SJCRH30 (cell line): ENCODE measurements around the gene BMP2K. TPM values are rescaled to one million over a fixed set of nuclear protein-coding genes. Genes with fewer than 3 reads are reported as not detected.
"Not testable (repeated sequence)": the region's sequence is repeated elsewhere in the genome, so short reads cannot be mapped to it uniquely, and the experiment has no call there.

Experiments
- DNase-seq, 2 experiments: peaks; one replicate each; pipeline ENCODE4 v3.0.0-alpha.2; 2015 to 2020
- H3K27ac ChIP-seq: fragments of 250-450 bp; sonication (Bioruptor Pico); 2 replicates; pipeline ENCODE4 v1.5.1; 2020; ENCODE audit warnings: mild to moderate bottlenecking, moderate library complexity
- H3K27me3 ChIP-seq: fragments of 250-450 bp; sonication (Bioruptor Pico); 2 replicates; pipeline ENCODE4 v1.5.1; 2020; ENCODE audit warnings: mild to moderate bottlenecking, moderate library complexity
- H3K36me3 ChIP-seq: fragments of 250-450 bp; sonication (Bioruptor Pico); 2 replicates; pipeline ENCODE4 v1.5.1; 2020; ENCODE audit warnings: mild to moderate bottlenecking, moderate library complexity
- H3K4me1 ChIP-seq: fragments of 250-450 bp; sonication (Bioruptor Pico); 2 replicates; pipeline ENCODE4 v1.5.1; 2020; ENCODE audit warnings: mild to moderate bottlenecking, moderate library complexity
- H3K4me3 ChIP-seq: fragments of 250-450 bp; sonication (Bioruptor Pico); 2 replicates; pipeline ENCODE4 v1.5.1; 2020; ENCODE audit warnings: mild to moderate bottlenecking, moderate library complexity
- H3K9me3 ChIP-seq: fragments of 250-450 bp; sonication (Bioruptor Pico); replicated peaks from 2 replicates; pipeline ENCODE4 v1.5.1; 2020; ENCODE audit warnings: mild to moderate bottlenecking, moderate library complexity
- total RNA-seq: library from RNA; depleted of rRNA; stranded (reverse); fragments of >200 nt; shearing (Covaris generic); gene quantifications from 2 replicates; pipeline ENCODE4 v1.2.3, GENCODE V29; 2014

The BMP2K gene
- total RNA-seq, 1 experiment from 2014 or later, result 56.1 TPM

DNA sequence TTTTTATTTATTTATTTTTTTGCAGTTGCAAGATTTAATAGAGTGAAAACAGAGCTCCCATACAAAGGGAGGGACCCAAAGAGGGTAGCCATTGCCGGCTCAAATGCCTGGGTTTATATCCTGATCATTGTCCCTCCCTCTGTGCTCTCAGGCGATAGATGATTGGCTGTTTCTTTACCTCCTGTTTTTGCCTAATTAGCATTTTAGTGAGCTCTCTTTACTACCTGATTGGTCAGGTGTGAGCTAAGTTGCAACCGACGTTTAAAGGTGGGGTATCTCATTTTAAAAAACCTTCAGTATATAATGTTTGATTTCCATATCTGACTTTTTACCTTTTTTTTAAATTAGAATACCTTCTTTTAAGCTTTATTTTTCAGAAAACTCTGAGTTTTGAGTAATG is 64.1 kb downstream of the BMP2K start:
- H3K36me3 ChIP-seq, result peaks cover 20% of the 10 kb centered on the region
- H3K4me1 ChIP-seq, H3K4me3 ChIP-seq, H3K27ac ChIP-seq, H3K27me3 ChIP-seq, H3K9me3 ChIP-seq, DNase-seq: not testable (repeated sequence)

DNA sequence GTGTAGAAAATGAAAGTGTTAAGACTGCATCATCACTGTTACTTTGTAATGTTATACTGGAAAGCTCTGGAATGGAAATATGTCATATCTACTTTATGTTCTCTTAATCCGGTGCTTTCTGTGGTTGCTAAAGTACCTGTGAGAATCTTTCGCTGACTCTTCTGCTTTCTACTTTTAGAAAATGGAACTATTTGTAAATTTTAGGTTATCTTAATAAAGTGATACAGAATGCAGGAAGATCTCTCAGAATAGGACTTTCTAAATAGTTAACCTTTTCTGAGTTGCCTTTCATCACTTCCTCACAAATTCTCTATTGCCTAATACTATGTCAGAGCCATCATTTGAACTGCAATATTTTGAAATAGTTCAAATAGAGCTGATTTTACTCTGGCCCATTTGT is 69.3 kb downstream of the BMP2K start:
- H3K27me3 ChIP-seq, result no peaks in the 10 kb centered on the region
- no peak overlapping the region for H3K4me3 ChIP-seq
- no peak overlapping the region for H3K27ac ChIP-seq
- H3K36me3 ChIP-seq, result peaks cover 29% of the 10 kb centered on the region
- H3K9me3 ChIP-seq, result no peaks in the 10 kb centered on the region
- no peaks in the 10 kb centered on the region for H3K4me1 ChIP-seq
- no peak for DNase-seq

DNA sequence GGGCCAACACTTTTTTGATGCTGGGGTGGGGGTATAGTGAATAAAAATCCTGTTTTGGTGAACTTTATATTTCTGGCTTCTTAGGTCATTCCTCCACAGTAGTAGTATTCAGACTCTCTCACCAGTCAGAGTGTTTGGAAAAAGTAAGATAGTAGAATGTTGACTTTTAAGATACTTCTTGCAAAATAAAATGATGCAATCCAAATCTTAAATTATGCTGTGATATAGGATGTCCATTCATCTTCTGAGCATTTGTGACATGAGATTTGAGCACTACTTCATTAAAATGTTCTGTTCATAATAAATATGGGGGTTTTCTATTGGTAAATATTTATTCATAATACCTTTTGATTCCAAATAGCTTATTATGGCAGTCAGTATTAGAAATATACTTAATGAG is 70.1 kb downstream of the BMP2K start:
- H3K4me1 ChIP-seq, result no peaks in the 10 kb centered on the region
- no peaks in the 10 kb centered on the region for H3K27me3 ChIP-seq
- peaks cover 31% of the 10 kb centered on the region for H3K36me3 ChIP-seq
- no peak overlapping the region for H3K4me3 ChIP-seq
- H3K9me3 ChIP-seq, result no peaks in the 10 kb centered on the region
- no peak overlapping the region for H3K27ac ChIP-seq
- DNase-seq, result no peak

DNA sequence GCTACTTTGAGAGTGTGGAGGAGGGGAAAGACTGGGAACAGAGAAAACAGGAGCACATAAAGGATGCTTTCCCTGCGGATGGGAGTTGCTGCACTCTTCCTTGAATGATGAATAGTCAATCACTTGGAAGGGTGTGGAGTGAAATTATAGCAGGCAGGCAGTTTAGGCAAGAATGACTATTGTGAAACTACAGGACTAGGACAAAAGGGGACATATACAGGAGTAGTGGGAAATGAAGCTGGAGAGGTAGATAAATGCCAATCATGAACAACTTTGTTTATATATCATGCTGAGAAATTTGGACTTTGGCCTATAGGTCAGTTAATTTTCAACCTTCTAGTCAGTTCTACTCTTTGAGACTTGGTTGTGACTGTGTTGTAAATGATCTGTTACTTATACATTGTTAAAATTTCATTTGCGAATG is 86.2 kb downstream of the BMP2K start:
- H3K4me3 ChIP-seq, result no peak overlapping the region
- no peak for DNase-seq
- peaks cover 22% of the 10 kb centered on the region for H3K36me3 ChIP-seq
- H3K27me3 ChIP-seq, result no peaks in the 10 kb centered on the region
- no peak overlapping the region for H3K27ac ChIP-seq
- no peaks in the 10 kb centered on the region for H3K4me1 ChIP-seq
- no peaks in the 10 kb centered on the region for H3K9me3 ChIP-seq

DNA sequence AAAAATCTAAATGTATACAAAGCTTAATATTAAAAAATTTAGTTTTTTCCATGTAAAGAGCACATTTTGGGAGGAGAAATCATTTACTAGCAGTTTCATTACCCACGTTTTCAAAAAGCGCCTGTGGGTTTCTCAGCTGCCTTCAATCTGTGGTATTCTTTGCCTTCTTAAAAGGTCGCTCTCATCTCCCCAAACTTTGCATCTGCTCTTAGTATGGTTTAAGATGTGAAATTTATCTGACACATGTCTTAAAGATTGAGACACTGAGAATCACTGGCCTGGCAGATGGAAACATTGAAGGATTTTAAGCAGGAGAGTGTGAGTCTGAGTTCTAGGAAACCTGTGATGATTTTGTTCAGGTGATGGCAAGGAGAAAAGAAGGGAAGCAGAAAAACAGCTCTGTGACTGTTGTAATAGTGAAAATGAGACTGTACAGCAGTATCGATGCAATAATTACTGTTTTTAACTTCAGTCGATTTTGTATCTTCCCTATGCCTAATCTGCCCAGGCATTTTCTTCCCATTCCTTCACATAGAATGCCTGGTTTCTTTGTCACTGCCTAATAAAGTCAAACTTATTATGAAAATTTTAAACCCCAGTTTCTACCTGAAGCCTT is 87.2 kb downstream of the BMP2K start:
- Histone ChIP-seq H3K9me3 (no peaks in the 10 kb centered on the region), H3K36me3 (peaks cover 33% of the 10 kb centered on the region), H3K27me3 (no peaks in the 10 kb centered on the region), H3K27ac (no peak overlapping the region), H3K4me3 (no peak overlapping the region), H3K4me1 (no peaks in the 10 kb centered on the region)
- DNase-seq, result no peak

DNA sequence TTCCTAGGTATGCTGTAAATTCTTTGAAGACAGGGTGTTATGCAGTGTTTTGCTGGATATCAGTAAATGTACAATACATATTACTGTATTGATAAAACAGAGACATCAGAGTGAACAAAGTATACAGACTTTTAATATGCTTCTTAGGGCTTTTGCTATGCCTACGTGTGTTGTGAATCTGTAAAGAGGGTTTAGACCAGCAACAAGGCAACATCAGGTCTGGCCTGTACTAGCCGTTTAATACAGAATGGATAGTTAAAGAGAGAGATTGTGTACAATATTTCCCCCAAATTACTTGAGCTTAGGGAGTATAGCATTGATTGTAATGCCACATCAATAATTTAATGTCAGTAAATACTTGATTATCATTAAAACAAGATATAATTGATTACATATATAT is 87.8 kb downstream of the BMP2K start:
- H3K27me3 ChIP-seq, result no peaks in the 10 kb centered on the region
- H3K27ac ChIP-seq, result no peak overlapping the region
- H3K9me3 ChIP-seq, result no peaks in the 10 kb centered on the region
- H3K36me3 ChIP-seq, result peaks cover 34% of the 10 kb centered on the region
- H3K4me1 ChIP-seq, result no peaks in the 10 kb centered on the region
- no peak for DNase-seq
- H3K4me3 ChIP-seq, result no peak overlapping the region

DNA sequence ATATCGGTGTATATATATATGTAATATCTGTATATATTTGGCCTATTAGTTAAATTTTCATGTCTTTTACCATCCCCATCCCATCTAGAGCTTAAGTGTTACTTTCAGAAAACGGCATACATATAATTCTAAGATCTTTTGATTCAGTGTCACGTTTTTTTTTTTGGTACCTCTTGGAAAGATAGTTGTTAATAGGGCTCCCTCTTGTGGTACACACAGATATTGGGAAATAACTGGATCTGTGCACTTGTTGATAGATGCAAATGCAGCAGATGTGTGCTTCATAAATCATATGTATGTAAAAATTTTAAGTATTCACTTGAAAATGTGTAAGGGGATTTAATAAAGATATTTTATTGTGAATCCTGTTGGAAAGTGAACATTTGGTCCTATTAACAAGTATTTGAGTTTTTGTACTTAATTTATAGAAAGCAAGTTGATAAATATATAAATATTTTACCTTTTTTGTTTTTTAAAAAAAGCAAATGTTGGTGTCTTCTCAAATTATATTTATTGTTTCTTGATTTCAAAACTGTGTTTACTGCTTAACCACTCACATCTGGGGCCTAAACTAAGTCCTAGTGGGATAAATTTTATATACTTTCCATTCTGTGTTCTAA is 88.4 kb downstream of the BMP2K start:
- Histone ChIP-seq H3K4me3 (no peak overlapping the region), H3K36me3 (peaks cover 29% of the 10 kb centered on the region), H3K9me3 (no peaks in the 10 kb centered on the region), H3K27me3 (no peaks in the 10 kb centered on the region), H3K27ac (no peak overlapping the region), H3K4me1 (no peaks in the 10 kb centered on the region)
- DNase-seq, result peak; percentile 53 to 90

DNA sequence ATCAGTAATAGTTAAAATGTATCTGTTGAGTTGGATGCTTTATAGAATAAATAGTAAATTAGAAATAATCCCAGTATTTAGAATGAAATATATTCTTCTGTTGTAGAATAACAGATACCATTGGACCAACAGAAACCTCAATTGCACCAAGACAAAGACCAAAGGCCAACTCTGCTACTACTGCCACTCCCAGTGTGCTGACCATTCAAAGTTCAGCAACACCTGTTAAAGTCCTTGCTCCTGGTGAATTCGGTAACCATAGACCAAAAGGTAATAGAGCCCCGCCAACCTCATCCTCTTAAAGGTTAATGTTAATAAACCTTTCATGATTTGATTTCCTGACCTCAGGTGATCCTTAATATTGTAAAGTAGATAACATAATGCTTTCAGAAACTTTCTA is 89.3 kb downstream of the BMP2K start:
- no peak overlapping the region for H3K4me3 ChIP-seq
- peaks cover 29% of the 10 kb centered on the region for H3K36me3 ChIP-seq
- H3K9me3 ChIP-seq, result no peaks in the 10 kb centered on the region
- no peak overlapping the region for H3K27ac ChIP-seq
- no peaks in the 10 kb centered on the region for H3K4me1 ChIP-seq
- no peak for DNase-seq
- no peaks in the 10 kb centered on the region for H3K27me3 ChIP-seq

DNA sequence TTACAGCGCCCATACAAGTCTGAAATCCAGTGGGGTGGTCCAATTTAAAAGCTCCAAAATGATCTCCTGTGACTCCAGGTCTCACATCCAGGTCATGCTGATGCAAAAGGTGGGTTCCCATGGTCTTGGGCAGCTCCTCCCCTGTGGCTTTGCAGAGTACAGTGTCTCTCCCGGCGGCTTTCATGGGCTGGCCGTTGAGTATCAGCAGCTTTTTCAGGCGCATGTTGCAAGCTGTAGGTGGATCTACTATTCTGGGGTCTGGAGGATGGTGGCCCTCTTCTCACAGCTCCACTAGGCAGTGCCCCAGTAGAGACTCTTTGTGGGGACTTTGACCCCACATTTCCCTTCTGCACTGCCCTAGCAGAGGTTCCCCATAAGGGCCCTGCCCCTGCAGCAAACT is 92.6 kb downstream of the BMP2K start:
- H3K27me3 ChIP-seq, H3K9me3 ChIP-seq, H3K4me3 ChIP-seq, H3K27ac ChIP-seq, H3K4me1 ChIP-seq, DNase-seq: not testable (repeated sequence)
- peaks cover 50% of the 10 kb centered on the region for H3K36me3 ChIP-seq

DNA sequence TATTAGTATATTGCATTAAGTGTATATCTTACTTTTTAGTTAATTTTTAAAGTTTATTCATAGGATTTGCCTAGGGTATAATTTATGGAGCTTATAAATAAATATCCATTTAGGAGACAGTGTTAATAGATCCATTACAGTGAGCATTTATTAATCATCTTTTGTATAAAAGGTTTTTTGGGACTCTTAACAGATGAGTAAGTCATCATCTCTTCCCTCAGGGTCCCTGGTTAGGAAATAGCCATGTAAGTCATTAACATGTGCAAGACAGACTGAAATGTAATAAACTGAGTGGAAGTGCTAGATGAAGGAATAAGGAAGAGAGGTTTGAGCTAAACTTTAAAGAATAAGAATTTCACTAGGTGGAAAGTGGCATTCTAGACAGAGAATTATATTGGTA is 93.9 kb downstream of the BMP2K start:
- Histone ChIP-seq H3K4me3 (no peak overlapping the region), H3K27ac (no peak overlapping the region), H3K36me3 (peaks cover 56% of the 10 kb centered on the region), H3K27me3 (no peaks in the 10 kb centered on the region), H3K9me3 (no peaks in the 10 kb centered on the region), H3K4me1 (no peaks in the 10 kb centered on the region)
- DNase-seq, result no peak

DNA sequence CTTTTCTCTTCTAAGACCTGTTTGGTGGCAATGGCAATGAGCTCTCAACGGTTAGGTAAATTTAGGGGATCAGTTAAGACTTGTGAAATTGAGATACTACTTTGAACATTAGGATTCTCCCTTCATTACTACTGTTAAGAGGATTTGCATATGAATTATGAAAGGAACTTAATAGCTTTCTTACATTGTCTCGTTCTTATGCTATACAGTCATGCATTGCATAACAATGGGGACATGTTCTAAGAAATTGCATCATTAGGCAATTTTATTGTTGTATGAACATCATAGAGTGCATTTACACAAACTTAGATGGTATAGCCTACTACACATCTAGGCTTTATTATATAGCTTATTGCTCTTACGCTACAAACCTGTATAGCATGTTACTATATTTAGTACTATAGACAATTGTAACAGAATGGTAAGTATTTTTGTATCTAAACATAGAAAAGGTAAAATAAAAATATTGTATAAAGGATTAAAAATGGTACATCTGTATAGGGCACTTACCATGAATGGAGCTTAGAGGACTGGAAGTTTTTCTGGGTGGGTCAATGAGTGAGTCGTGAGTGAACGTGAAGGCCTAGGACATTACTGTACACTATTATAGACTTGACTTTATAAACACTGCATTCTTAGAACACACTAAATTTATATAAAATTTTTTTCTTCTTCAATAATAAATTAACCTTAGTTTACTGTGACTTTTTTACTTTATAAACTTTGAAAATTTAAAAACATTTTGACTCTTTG is 100.6 kb downstream of the BMP2K start:
- Histone ChIP-seq H3K9me3 (no peaks in the 10 kb centered on the region), H3K36me3 (peaks cover 46% of the 10 kb centered on the region), H3K4me1 (no peaks in the 10 kb centered on the region), H3K27me3 (no peaks in the 10 kb centered on the region), H3K27ac (no peak overlapping the region), H3K4me3 (no peak overlapping the region)
- no peak for DNase-seq

DNA sequence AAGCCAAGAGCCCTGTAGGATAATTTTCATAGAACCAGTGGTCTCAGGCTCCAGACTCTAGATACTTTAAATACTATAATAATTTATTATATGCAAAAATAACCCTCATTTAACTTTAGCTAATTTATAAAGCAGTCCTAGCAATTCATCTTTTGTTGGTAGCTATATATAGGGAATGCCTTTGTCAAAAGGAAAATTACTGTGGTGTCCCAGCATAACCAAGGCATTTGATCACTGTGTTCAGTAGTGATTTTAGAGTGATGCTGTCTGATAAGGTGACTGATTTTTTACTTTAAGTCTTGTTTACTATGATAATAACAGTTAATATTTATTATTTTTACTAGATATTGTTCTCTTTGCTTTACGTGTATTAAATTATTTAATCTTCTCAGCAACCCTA is 101.9 kb downstream of the BMP2K start:
- Histone ChIP-seq H3K27ac (no peak overlapping the region), H3K9me3 (no peaks in the 10 kb centered on the region), H3K4me1 (no peaks in the 10 kb centered on the region), H3K4me3 (no peak overlapping the region), H3K27me3 (no peaks in the 10 kb centered on the region), H3K36me3 (peaks cover 39% of the 10 kb centered on the region)
- no peak for DNase-seq

DNA sequence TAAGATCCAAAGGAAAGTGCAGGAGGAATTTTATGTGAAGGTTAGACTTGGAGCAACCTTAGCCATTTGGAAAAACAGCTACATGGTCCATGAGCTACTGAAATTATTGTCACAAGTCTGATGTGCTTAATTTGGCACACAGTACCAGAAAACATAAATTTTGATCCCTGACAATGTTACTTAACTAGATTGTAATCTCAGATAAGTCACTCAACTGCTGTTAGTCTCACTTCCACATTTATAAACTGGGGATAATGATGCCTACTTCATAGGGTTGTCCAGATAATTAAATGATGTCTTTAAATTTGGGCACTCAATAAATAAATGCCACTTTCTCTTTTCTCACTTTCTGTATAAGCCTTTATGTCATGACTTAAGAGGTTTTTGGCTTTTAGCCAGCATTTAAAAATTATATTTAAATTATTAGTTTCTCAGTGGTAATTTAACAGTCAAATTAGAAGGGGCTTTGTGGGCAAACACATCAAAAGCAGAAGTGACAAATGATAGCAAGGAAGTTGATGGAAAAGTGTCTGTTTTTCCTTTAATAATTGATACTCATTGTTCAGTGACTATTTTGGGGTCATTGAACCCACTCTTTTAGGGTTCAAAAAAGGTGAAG is 104.8 kb downstream of the BMP2K start:
- Histone ChIP-seq H3K9me3 (no peaks in the 10 kb centered on the region), H3K27ac (no peak overlapping the region), H3K4me3 (no peak overlapping the region), H3K4me1 (no peaks in the 10 kb centered on the region), H3K27me3 (no peaks in the 10 kb centered on the region), H3K36me3 (peaks cover 24% of the 10 kb centered on the region)
- no peak for DNase-seq

DNA sequence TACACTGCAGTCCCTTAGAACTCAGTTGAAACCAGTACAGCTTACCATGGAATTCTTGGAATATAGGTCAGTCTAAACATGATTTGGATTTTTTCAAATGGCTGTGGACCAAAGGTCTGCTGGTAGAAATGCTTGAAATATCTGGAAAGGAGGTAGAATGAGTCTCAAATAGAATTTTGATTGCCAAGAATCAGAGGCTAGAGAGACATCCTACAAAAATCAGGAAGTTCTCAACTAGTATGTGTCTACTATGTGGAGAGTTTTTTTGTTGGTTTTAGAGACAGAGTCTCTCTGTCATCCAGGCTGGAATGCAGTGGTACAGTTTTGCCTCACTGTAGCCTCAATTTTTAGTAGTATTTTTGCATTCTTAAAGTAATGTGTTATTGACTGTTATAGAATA is 109.4 kb downstream of the BMP2K start:
- no peak overlapping the region for H3K27ac ChIP-seq
- no peaks in the 10 kb centered on the region for H3K4me1 ChIP-seq
- no peak overlapping the region for H3K4me3 ChIP-seq
- H3K27me3 ChIP-seq, result no peaks in the 10 kb centered on the region
- no peak for DNase-seq
- H3K9me3 ChIP-seq, result no peaks in the 10 kb centered on the region
- H3K36me3 ChIP-seq, result peaks cover 17% of the 10 kb centered on the region; the same call in 1 of the 2 replicates

DNA sequence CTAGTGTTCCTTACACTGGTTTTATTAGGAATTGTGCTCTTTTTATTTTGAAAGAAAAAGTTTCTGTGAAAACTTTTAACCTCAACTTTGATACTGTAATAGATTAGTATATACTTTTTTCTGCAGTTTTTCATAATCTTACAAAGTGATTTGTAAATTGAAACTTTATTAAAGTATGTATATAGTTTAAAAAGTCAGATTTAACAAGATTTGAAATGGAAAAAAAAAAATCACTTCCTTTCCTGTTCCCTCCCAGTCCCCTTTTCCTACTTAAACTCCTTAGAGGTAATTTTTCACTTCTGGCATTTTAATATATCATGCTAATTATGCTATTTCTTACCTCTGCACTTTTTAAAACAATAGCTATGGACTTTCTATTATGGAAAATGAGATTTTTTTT is 113.8 kb downstream of the BMP2K start:
- no peaks in the 10 kb centered on the region for H3K27me3 ChIP-seq
- no peaks in the 10 kb centered on the region for H3K9me3 ChIP-seq

More for the DNA sequence above, 113.8 kb downstream of the BMP2K start:
- H3K27ac ChIP-seq, result no peak overlapping the region
- DNase-seq, result no peak
- peaks cover 22% of the 10 kb centered on the region for H3K36me3 ChIP-seq
- no peaks in the 10 kb centered on the region for H3K4me1 ChIP-seq
- no peak overlapping the region for H3K4me3 ChIP-seq
